Panc1 (cell line): Measurements from ENCODE around the gene HNRNPF. TPM values are rescaled to one million over a fixed set of nuclear protein-coding genes. Genes with fewer than 3 reads are reported as not detected.

Experiments used
- ATAC-seq: fragments of 200-7000 bp; cut with Tn5 transposase; 2 replicates; pipeline ENCODE4 v1.9.1; 2020; ENCODE audit warnings: mild to moderate bottlenecking, moderate library complexity
- BruUV-seq: library from RNA; stranded (reverse); fragments of 400-500 nt; replicated peaks from 2 replicates; lab custom pipeline; 2021; lab: Mats Ljungman, UMichigan
- CTCF ChIA-PET: fragments of 300-600 bp; sonication (Branson Sonifier 250); formaldehyde crosslinking; loops from one replicate; lab custom pipeline; 2022; ENCODE audit warnings: antibody characterized with exemption; lab: Charles Lee
- POLR2A ChIA-PET: fragments of 300-600 bp; sonication (Branson Sonifier 250); formaldehyde crosslinking; loops from one replicate; lab custom pipeline; 2022; ENCODE audit warnings: antibody characterized with exemption; lab: Charles Lee
- DNase-seq: peaks from one replicate; pipeline ENCODE4 v3.0.0-alpha.2; 2010; ENCODE audit warnings: low read depth, low spot score
- H3K27ac ChIP-seq: 2 replicates; pipeline ENCODE4 v1.5.1; 2011; ENCODE audit warnings: mild to moderate bottlenecking, low read length, inconsistent platforms
- H3K27me3 ChIP-seq: fragments of 200-500 bp; sonication (Bioruptor generic); 2 replicates; pipeline ENCODE4 v1.6.0; 2014; ENCODE audit warnings: low read length, inconsistent platforms; ENCODE audit not compliant: control insufficient read depth, insufficient read depth
- H3K36me3 ChIP-seq: fragments of 200-500 bp; sonication (Bioruptor generic); 2 replicates; pipeline ENCODE4 v1.5.1; 2014; ENCODE audit warnings: inconsistent platforms, mild to moderate bottlenecking, low read length, moderate library complexity; ENCODE audit not compliant: control insufficient read depth, insufficient read depth
- H3K4me1 ChIP-seq: 2 replicates; pipeline ENCODE4 v1.5.1; 2011; ENCODE audit warnings: inconsistent platforms, mild to moderate bottlenecking, low read length, moderate library complexity; ENCODE audit not compliant: control insufficient read depth, insufficient read depth
- H3K4me3 ChIP-seq, 2 experiments: 2 replicates each; pipeline ENCODE4 v1.5.1; 2011 to 2012; ENCODE audit warnings: low read depth in 2 of 2, low read length in 2 of 2, mild to moderate bottlenecking in 2 of 2, inconsistent platforms in 1 of 2, moderate library complexity in 1 of 2
- H3K9me3 ChIP-seq: fragments of 200-500 bp; sonication (Bioruptor generic); 2 replicates; pipeline ENCODE4 v1.5.1; 2014; ENCODE audit warnings: low read depth, mild to moderate bottlenecking, inconsistent platforms, low read length, moderate library complexity; ENCODE audit not compliant: control insufficient read depth, insufficient read depth
- CTCF ChIP-seq: fragments of 450-650 bp; IDR thresholded peaks from 2 replicates; pipeline ENCODE4 v1.5.1; 2017; ENCODE audit warnings: mild to moderate bottlenecking
- POLR2AphosphoS5 ChIP-seq: IDR thresholded peaks from 2 replicates; pipeline ENCODE4 v1.6.1; 2012; ENCODE audit warnings: mild to moderate bottlenecking, low read depth, low read length, moderate library complexity
- REST ChIP-seq, 2 experiments: IDR thresholded peaks; 2 replicates each; pipeline ENCODE4 v1.6.1; 2011 to 2012; ENCODE audit warnings: low read depth in 2 of 2, control low read depth in 1 of 2, low read length in 1 of 2, mild to moderate bottlenecking in 1 of 2, moderate library complexity in 1 of 2; ENCODE audit not compliant: insufficient read depth in 1 of 2
- SIN3A ChIP-seq: IDR thresholded peaks from 2 replicates; pipeline ENCODE4 v1.6.1; 2012; ENCODE audit warnings: low read depth, mild to moderate bottlenecking, low read length, moderate library complexity, borderline replicate concordance; ENCODE audit not compliant: insufficient read depth
- TCF7L2 ChIP-seq: IDR thresholded peaks from 2 replicates; pipeline ENCODE4 v1.6.1; 2011; ENCODE audit warnings: mild to moderate bottlenecking, low read depth, low read length, inconsistent platforms
- in situ Hi-C: cut with HindIII; loops from 2 replicates; pipeline ENCODE4 v1.10.0; 2016; ENCODE audit warnings: low sequenced_read_pairs, low pct_unique_long_range_greater_than_20kb
- intact Hi-C: fragments of 100-400 bp; cut with micrococcal nuclease; formaldehyde crosslinking; loops from one replicate; pipeline ENCODE4 v1.10.0; 2022; ENCODE audit not compliant: unreplicated experiment
- total RNA-seq: library from RNA; stranded (reverse); gene quantifications from one replicate; pipeline ENCODE4 v1.2.1, GENCODE V29; 2021; ENCODE audit not compliant: unreplicated experiment

Gene HNRNPF
- total RNA-seq, 1 experiment from 2014 or later: 466 TPM

- DNase-seq (no peak), ATAC-seq (no peak)
- no peak overlapping the region for H3K4me3 ChIP-seq
- H3K27me3 ChIP-seq: no peaks in the 10 kb centered on the region
- ChIA-PET CTCF (no interaction called here), POLR2A (no interaction called here)
- intact Hi-C loops (no loop called here), in situ Hi-C loops (no loop called here)
- no peak overlapping the region for H3K27ac ChIP-seq
- TF ChIP-seq REST (IDR thresholded peaks at IDR 0.05; ENCODE audit: insufficient read depth in 1 of 2, low read depth in 2 of 2, low read length in 1 of 2) (no peak), TCF7L2 (no peak), POLR2AphosphoS5 (no peak), SIN3A (no peak), CTCF (no peak)
- H3K9me3 ChIP-seq: no peaks in the 10 kb centered on the region
- BruUV-seq: no TSS peak
- H3K36me3 ChIP-seq: no peaks in the 10 kb centered on the region
- no peaks in the 10 kb centered on the region for H3K4me1 ChIP-seq
Observed at GRCh38 chr10:43340619-43341018, 68.4 kb downstream of the HNRNPF start.

GRCh38 chr10:43340101-43340500 is 68.9 kb downstream of the HNRNPF start:
- no peaks in the 10 kb centered on the region for H3K36me3 ChIP-seq
- POLR2A ChIA-PET: no interaction called here
- CTCF ChIA-PET: no interaction called here
- BruUV-seq: no TSS peak
- in situ Hi-C loops (no loop called here), intact Hi-C loops (no loop called here)
- no peak overlapping the region for H3K4me3 ChIP-seq
- no peak for DNase-seq
- no peaks in the 10 kb centered on the region for H3K27me3 ChIP-seq
- no peak overlapping the region for H3K27ac ChIP-seq
- TF ChIP-seq REST (IDR thresholded peaks at IDR 0.05; ENCODE audit: insufficient read depth in 1 of 2, low read depth in 2 of 2, low read length in 1 of 2) (no peak), CTCF (no peak), POLR2AphosphoS5 (no peak), TCF7L2 (no peak), SIN3A (no peak)
- H3K9me3 ChIP-seq: no peaks in the 10 kb centered on the region
- no peak for ATAC-seq
- no peaks in the 10 kb centered on the region for H3K4me1 ChIP-seq
